GM18505 (cell line): ENCODE measurements around the gene MAPKBP1.

ENCODE experiments used
- ATAC-seq: cut with Tn5 transposase; IDR thresholded peaks from one replicate; pipeline ENCODE4 v1.9.1; 2021; ENCODE audit not compliant: unreplicated experiment
- POLR2A ChIP-seq: IDR thresholded peaks from 4 replicates; pipeline ENCODE4 v1.6.1; 2011; ENCODE audit warnings: borderline replicate concordance; ENCODE audit not compliant: insufficient read depth, insufficient read length; ENCODE audit errors: extremely low read depth

Gene MAPKBP1

GRCh38 chr15:41849861-41850260 is 75.6 kb downstream of the MAPKBP1 start:
- no peak for ATAC-seq

DNA sequence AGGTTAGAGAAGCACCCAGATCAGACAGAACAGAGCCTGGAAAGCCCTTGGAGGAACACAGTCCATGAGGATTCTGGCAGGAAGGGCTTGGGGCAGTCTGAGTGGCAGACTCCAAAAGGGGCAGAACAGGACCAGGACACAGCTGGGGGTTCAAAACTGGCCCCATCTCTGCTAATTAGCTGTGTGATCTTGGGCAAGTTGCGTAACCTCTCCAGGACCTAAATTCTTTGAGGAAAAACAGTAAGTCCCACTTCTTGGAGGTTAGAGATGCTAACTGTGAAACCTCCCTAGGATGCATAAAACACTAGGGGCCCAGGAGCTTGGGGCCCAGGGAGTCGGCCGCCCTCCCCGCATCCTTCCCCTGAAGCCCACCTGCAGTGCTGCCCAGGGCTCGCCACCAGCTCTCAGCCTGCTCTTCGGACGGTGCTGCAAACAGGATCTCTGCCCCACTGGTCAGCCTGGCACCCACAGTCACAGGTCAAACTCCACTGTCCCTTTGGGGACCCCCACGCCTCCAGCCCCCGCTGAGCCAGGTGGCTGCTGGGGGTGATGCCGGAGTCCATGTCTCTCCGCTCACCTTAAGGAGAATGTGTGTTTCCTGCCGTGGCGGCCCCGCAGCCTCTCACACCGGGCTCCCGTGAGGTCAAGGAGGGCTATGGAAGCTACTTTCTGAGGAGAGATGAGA is 76.3 kb downstream of the MAPKBP1 start:
- no peak for ATAC-seq
- TF ChIP-seq POLR2A = no peak

More at GRCh38 chr15:41849861-41850260, 75.6 kb downstream of the MAPKBP1 start:
- TF ChIP-seq POLR2A = no peak

DNA sequence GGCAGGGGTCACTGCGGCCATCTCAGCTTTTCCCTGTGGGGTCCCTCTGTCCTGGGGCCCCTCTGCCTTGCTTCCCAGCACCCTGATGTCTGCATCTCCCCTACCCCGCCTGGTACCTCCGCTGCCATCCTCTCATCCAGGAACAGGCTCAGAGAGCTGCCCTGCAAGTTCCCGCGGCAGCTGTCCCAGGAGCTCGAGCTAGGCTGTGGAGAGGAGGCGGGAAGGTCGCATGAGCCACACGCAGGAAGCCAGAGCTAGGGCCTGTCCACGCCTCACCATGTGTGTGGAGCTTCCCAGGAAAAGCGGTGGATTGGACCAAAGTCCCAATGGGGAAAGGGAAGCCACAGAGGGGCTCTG is 76.9 kb downstream of the MAPKBP1 start:
- ATAC-seq = no peak
- TF ChIP-seq POLR2A = no peak

DNA sequence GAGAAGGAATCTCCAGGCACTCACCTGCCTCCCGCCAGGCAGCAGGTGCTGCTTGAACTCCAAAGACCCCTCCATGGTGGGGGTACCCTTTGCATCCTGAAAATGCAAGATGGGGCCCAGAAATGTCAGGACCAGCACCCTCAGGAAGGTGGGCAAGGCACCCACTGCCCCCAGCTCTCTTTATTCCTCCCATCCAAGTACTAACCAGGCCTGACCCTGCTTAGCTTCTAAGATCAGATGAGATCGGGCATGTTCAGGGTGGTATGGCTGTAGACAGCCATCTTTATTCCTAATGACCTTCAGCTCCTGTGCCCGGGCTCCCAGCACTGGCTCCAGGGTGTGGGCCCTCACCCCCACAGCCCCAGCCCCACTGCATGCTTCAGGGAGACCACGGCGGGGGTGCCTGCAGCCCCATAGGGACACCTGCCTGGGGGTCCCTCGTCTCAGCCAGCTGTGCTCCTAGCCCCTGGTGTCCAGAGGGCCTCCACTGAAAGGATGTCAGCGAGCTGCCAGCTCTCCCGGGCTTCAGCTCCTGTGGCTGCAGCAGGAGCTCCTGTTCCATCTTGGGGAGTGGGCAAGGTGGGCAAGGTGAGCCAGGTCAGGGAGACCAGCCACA is 77.6 kb downstream of the MAPKBP1 start:
- TF ChIP-seq POLR2A = no peak
- ATAC-seq = no peak

DNA sequence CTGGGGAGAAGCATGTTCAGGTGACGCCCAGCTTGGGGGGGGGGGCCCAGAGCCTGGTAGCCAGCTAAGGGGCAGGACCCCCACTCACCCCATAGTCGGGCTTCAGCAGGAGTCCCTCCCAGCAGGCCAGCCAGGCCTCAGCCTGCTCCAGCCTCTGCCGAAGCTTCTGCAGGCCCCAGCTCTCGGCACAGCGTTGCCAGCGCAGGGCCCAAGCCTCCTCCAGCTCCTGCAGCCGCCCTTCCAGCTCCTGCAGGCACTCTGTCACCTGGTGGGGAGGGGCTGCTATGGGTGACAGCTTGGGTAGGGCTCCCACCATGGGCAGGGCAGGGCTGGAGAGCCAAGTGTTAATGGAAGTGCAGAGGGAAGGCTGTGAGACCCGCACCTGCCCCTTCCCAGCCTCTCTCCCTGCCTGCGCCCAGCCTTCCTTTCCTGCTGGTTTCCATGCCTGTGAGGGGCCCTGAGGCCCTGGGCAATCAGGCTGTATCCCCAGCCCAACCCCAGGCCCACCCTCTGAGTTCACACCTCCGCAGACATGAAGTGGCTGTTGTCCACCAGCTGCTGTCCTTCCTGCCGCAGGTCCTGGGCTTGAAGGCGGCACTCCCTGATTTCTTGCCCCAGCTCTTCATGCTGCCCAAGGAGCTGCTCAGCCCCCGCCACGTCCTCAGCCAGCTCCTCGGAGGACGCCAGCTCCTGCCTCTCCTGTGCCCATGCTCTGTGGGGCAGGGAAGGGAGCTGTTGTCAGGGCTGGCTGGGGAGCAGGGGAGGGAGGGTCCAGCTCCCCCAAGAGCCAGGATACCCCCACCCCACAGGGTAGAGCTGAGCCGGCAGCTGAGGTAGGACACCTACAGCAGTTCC is 78.7 kb downstream of the MAPKBP1 start:
- ATAC-seq = no peak
- no peak for TF ChIP-seq POLR2A

GRCh38 chr15:41853831-41854230 is 79.5 kb downstream of the MAPKBP1 start:
- ATAC-seq = no peak
- no peak for TF ChIP-seq POLR2A

DNA sequence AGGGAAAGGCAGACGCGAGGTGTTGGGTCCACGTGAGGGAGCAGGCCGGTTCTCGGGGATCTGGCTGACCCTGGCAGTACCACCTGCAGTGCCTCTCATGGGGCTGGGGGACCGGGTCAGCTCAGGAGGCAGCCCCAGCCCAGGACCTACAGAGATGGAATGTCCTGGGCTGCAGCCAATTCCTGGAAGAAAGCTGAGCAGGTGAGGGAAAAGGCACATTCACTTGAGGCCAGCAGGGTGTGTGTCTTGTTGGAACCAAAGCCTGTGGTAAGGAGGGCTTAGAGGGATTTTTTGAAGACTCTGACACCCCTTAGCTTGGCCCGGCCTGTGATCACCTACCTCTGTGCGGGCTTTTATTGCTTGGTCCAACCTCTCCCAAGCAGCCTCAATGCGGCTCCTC is 80.2 kb downstream of the MAPKBP1 start:
- no peak for TF ChIP-seq POLR2A
- ATAC-seq = no peak

DNA sequence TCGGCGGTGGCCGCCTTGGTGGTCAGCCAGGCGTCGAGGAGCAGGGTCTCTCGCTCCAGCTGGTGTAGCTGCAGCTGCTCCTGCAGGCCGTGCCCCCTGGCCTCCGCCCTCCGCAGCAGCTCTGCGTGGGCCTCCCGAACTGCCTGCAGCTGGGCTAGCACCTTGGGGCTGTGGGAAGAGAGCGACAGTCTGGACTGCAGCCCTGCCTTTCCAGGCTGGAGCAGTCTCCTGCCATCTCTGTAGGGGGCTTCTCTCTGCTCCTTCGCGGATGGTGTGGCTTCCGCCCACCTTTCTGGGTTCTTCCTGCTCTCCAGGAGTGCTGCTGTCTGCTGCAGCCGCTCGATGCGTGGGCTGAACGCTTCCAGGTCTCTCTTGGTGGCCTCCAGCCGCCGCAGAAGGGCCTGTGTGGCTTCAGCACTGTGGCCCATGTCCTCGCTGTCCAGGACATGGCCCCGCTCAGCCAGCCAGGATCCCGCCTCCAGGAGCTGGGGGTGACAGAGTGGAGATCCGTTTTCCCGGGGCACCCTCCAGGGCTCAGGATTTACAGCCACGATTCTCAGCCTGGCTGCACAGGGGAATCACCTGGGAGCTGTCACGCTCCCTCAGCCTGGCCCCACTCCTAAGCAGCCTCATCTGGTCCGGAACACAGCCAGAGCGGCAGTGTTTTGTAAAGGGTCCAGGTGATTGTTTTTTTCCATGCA is 81.1 kb downstream of the MAPKBP1 start:
- no peak for ATAC-seq
- no peak for TF ChIP-seq POLR2A

GRCh38 chr15:41856262-41856661 is 82.0 kb downstream of the MAPKBP1 start:
- no peak for TF ChIP-seq POLR2A
- no peak for ATAC-seq

GRCh38 chr15:41856716-41857115 is 82.4 kb downstream of the MAPKBP1 start:
- ATAC-seq = no peak
- no peak for TF ChIP-seq POLR2A

DNA sequence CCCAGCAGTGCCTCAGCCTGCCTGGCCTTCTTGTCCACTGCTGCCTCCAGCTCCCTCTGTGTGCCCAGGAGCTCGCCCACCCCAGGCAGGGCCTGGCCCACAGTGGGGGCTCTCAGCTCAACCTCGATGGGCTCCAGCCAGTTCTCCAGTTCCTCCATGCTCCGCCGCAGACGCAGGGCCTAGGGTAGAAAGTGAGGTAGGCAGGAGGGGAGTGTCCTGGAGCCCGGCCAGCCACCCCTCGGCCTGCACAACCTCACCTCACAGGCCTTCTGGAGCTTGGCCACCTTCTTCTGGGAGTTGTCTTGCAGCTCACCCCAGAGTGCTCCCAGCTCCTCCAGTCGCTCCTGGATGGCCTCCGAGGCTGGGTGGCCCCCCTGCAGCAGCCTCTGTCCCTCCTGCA is 83.0 kb downstream of the MAPKBP1 start:
- TF ChIP-seq POLR2A = no peak

GRCh38 chr15:41858756-41859155 is 84.5 kb downstream of the MAPKBP1 start:
- no peak for ATAC-seq
- no peak for TF ChIP-seq POLR2A

More for the DNA sequence above, 83.0 kb downstream of the MAPKBP1 start:
- ATAC-seq = no peak

GRCh38 chr15:41860049-41860828 is 86.0 kb downstream of the MAPKBP1 start:
- ATAC-seq = no peak
- TF ChIP-seq POLR2A = no peak

- no peak for ATAC-seq
- TF ChIP-seq POLR2A = no peak
Observed at GRCh38 chr15:41861736-41862356, 87.6 kb downstream of the MAPKBP1 start.
